DMS 273 (cell line): ENCODE measurements around the gene RPAP3.
A peak's percentile ranks its signal among the peaks of the same experiment; 100 is the strongest.

Experiments
- DNase-seq: peaks from one replicate; lab custom pipeline; 2025; ENCODE audit not compliant: unreplicated experiment; lab: John Stamatoyannopoulos, UW

The RPAP3 gene, protein sequence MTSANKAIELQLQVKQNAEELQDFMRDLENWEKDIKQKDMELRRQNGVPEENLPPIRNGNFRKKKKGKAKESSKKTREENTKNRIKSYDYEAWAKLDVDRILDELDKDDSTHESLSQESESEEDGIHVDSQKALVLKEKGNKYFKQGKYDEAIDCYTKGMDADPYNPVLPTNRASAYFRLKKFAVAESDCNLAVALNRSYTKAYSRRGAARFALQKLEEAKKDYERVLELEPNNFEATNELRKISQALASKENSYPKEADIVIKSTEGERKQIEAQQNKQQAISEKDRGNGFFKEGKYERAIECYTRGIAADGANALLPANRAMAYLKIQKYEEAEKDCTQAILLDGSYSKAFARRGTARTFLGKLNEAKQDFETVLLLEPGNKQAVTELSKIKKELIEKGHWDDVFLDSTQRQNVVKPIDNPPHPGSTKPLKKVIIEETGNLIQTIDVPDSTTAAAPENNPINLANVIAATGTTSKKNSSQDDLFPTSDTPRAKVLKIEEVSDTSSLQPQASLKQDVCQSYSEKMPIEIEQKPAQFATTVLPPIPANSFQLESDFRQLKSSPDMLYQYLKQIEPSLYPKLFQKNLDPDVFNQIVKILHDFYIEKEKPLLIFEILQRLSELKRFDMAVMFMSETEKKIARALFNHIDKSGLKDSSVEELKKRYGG

DNA sequence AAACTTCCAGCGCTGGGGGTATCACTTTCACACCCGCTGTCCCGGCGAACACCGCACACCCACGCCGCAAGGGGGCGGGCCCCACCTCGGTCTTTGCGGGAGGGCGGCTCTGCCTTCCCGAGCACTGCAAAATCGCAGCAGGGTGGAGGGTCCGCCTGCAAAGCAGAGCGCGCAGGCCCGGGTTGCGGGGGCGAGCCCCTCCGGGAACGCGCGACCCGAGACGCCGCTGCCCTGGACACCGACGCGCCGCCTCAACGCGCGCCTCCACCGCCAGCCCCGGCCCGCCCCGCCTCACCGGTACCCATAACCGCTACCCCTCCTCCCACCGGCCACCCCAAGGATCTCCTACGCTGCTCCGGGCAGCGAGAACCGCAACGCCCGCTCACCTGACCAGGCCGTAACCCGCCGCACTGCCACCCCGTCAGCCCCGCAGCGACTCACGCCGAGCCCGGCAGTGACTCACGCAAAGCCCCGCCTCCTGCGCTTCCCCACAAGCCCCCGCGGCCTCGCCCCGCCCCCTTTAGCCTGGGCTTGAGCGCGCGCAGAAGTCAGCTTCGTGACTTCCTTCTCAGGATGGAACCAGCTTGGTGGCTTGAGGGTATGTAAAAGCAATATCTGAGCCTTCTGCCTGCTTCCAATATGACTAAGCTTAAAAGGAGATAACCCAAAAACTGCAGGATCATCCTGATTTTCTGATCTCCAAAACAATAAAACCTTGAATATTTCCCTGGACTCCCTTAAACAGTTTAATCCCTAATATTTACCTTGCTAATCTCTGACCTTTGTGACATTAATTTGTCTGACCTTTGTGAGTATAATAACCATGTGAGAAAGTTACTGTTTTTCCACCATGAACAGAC, at the start of gene RPAP3:
Gene RPAP3, minus strand, starts transcription at position 465 of the 860 bp plus-strand sequence. CDS start 3,190 bp downstream, outside the sequence.
- peak; percentile 94 for DNase-seq

DNA sequence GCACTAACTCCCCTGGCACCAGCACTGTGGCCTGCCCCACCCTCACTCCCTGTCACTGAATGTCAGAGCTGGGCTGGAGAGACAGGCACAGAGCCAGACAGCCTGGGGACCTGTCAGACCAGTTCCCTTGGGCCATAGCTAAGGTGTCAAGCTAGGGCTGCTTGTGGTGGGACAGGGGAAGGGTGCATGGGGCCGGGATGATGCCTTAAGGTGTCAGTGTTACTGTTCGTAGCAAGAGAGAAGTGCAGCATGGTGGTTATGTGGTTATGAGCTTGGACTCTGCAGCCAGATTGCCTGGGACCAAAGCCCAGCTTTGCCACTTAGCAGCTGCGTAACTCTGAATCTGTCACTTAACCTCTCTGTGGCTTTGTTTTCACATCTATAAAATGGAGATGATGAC, 49.1 kb upstream of the RPAP3 start:
- DNase-seq = no peak

DNA sequence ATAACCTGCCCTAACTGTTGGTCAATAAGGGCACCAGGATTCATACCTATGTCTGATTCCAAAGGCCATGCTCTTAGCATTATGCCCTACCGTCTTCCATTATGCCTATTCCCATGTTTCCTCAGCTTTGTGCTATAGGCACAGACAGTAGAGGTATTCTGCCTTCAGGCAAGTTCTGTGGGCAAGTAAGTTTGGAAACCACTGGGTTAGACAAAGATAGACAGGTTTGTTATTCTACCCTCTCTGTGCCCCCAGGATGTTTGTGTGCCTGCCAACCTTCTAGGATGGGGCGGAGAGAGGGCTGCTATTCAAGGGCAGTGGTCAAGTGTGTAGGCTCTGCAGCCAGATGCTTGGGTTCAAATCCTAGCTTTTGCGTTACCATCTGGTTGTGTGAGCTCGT, 48.3 kb upstream of the RPAP3 start:
- no peak for DNase-seq

DNA sequence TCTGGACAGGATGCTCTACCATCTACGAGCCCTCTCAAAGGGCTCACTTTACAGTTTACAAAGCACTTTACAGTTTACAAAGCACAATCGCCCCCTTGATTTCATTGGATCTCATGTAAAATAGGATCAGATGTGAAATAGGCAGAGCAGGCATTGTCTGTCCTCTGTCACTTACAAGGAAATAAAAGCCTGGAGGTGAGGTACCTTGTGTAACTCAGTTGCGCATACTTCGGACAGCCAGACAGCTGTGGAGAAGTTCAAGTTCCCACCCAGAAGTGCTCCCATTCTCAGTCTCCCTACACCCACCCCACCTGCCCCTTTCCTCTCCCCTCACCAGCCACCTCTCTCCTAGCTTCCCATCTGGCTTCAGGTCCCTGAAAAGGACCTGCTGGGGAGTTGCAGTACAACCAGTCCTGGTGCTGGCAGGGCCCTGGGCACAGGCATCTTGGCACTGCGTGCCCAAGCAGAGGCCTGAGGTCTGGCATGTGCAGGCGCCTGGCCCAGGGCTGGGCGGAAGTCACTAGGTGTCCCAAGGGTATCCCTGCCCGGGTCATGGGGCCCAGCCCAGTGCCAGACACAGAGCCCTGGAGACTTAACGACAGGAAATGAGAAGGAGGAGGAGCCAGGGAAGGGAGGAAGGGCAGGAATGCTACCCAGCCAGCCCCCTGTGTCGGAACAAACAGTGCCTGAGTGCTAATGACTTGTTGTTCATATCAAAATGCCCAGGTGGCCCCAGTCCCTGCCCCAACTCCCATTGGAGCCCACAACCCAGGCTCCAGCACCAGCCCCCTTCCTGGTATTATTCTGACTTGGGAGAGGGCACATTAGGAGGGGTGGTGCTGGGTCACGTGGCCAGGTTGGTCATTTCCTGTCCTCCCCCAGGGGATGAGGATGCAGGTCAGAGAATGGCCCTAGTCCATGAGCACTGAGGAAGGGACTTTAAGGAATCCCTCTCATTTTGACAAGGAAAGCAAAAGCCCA, 47.5 kb upstream of the RPAP3 start:
- peak; percentile 30 for DNase-seq

DNA sequence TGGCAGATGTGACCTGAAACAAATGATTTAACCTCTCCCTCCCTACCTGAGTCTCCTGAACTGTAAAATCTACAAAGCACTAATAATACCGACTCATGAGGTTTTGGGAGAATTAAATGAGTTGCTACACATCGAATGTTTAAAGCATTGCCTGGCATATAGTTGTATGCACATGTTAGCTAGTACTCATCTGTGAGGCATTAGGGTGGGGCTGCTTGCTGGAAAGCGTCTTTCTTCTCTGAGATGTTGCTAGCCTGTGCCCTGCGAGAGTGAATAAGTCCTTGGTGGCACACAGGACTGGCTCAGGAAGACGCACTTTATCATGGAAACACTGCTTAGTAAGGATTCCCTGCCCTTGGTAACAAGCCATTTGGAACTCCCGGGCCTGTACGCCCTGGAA, 46.7 kb upstream of the RPAP3 start:
- no peak for DNase-seq

DNA sequence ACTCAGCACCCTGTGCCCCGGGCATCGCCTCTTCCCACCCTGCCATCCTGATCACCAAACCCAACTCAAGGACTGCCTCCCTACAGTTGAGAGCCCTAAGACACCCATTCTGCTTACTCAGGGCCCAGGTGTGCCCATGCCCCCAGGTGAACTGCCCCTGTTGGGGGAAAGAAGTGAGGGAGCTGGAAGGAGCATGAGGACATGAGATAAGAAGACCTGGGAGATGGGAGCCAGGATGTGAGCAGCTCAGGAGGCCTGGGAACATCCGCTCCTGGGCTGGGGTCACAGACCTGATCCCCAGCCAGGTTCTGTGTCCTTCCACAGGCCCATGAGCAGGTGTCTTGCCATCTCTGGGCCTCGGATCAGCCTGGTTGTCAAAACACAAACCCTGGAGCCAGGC, 46.3 kb upstream of the RPAP3 start:
- no peak for DNase-seq

DNA sequence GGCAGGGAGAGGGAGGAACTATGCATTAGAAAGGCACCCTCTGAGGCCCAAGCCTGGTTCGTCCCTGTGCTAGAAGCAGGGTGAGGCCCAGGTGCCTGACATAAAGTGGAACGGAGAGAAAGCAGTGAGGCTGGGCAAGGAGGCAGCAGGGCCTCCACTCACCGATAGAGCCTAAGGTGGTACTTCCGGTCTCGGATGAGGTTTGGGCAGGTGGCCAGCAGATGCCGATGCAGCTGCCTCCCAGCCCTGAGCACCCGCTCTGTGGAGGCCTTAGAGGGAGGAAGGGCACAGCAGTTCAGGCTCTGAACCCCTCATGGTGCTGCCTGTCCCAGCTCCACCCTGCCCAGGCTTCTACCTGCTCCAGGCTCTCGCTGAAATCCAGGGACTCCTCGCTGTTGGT, 45.7 kb upstream of the RPAP3 start:
- DNase-seq = no peak

DNA sequence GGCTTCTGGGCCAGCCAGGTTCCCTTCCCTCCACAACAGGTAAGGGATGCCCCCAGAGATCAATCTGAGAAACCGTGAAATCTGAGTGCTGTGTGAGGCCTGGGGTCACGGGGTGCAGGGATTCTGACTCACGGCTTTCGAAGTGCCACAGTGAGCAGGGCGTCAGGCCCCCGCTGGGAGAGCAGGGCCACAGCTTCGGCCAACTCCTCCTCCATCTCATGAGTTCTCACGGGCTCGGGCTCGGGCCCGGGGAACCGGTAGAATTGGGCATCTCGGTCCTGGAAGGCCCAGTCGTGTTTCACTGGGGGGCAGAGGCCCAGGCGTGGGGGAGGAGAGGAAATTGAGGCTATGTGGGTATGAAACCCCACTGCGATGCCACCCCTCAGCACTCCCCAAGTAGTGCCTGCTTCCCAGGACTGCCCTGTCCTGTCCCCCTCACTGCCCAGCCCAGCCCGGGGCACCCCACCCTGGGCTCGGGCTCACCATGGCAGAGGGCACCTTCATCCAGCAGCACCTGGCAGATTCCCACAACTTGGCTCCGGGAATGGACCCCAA, 45.2 kb upstream of the RPAP3 start:
- DNase-seq = no peak

DNA sequence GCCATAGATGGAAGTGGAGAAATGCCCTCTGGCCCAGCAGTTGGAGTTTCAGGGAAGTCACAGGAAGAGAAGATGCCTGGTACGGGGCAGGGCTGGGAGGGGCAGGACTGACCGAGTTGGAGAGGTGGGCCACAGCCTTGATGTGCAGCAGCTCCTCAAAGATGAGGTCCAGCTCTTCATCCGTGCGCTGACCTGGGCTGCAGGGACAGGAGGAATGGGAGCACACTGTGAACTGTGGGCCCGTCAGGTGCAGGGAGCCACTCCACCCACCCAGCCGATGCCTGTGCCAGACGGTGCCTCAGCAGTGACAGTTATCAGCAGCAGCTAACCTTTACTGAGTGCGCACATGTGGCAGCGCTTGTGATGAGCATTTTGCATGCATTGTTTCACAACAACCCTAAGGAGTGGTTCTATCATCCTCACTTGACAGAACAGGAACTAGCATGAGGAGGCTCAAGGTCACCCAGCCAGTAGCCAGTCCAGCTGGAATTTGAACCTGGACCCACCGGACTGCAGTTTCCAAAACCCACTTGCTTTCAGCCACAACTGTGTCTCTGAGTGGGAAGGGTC, 44.5 kb upstream of the RPAP3 start:
- DNase-seq = no peak

DNA sequence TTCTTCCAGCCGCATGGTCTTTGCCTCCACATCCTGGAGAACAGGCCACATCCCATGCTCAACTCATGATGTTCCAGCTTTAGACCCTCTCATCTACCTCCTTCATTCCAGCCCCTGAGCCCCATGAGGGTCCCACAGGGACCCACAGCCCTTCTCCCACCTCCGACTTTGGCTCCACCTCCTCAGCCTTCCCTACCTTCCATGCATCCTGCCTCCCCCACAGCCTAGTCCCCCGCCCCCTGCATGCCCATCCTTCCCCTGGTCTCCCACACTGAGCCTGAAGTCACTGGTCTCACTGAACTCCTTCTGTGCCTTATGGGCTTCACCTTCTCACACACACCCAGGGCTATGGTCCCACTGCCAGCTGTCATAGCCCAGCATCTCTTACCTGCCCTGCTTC, 43.1 kb upstream of the RPAP3 start:
- no peak for DNase-seq

DNA sequence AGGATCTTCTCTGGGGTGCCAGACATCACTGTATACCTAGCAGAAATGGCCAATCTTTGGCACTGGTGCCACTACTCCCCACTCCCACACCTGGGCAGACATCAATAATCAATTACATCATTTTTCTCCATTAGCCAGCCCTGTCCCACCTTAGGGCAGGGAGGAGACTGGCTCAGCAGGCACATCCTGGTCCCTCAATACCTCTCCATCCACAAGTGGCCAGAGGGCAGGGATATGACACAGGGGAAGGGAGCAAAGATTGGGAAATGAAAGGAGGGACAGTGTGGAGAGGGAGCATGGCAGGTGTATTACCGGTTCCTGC, 42.6 kb upstream of the RPAP3 start:
- DNase-seq = no peak

DNA sequence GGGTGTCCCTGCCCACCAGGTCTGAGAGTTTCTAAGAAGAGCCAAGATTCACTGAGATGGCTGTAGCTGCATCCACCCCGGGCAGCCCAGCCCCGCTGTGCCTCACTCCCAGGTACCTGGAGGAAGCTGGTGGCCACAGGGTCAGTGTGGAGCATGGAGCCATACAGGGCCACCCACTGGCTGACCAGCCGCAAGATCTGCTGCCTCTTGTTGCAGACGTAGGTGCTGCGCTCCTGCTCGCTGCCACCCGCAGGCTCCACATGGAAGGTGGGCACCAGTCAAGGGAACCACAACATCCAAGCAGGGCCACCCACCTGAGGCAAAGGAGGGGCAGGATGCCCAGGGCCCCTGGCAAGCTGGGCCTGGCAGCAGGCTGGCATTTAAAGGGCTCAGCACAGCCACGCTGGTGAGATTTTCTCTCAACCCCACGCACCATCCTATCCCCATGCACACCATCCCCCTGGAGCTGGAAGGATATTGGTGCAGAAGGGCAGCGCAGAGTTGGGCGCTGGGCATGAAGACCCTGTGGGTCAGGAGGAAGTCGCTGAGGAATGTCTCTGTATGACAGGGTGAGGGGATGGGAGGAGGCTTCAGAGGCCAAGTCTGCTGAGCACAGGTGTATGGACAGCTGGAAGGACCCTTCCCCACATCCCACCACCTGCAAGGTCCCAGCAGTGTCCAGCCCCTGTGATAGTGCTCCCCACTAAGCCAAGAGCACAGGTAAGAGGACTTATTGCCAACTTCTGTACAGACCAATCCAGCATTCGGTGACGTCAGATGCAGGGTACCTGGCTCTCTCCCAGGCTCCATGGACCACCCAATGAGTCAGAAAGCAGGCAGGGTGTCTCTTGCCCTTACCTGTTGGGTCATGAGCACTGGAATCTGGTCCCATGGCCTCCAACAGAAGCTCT, 42.0 kb upstream of the RPAP3 start:
- DNase-seq = no peak

DNA sequence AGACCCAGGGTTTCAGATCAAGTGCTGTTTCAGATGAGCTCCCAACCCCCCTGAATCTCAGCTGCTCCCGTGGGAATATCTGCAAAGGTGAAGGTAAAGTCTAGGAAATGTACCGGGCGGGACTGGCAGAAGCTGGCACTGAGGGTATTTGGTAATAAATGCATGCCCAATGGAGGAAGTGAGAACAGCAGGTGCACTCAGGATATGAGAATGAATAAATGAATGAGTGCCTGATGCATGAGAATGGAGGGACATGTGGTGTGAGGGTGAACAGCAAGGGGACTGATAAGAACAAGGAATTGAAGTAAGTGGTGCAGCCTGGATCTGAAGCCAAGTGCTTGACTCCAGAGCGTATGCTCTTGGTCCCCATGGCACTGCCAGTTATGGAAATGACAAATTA, 41.3 kb upstream of the RPAP3 start:
- no peak for DNase-seq

DNA sequence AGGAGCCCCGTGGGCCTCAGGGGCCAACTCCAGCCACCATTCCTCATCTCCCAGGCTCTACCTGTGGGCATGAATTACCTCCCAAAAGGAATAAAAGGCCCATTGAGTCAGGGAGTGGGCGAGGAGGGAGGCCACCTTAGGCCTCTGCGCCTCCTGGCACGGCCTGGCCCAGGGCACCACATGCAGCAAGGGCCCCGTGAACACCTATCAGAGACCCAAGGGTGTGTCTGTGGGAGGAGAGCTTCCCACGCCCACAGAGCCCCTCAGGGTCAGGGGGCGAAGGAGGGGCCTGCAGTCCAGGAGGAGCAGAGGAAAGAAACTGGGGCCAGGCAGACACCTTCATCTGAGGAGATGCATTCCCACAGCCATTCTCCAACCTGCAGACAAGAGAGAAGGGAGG, 40.7 kb upstream of the RPAP3 start:
- no peak for DNase-seq

DNA sequence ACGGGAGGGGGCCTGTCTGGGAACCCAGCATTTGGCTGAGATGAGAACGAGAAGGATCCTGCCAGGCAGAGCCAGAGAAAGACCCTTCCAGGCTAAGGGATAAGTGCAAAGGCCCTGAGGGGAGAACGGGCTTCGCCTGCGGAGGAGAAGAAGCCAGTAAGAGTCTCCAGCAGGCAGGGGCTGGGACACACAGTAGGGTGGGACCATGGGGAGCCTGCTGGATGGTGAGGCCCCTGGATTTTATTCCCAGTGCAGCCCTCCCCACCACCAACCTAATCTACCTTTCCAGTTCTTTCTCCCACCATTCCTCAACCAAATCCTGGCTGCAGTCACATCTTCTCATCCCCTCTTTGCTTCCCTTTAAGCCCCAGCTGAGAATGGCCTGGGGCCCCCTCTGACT, 40.2 kb upstream of the RPAP3 start:
- DNase-seq = no peak

DNA sequence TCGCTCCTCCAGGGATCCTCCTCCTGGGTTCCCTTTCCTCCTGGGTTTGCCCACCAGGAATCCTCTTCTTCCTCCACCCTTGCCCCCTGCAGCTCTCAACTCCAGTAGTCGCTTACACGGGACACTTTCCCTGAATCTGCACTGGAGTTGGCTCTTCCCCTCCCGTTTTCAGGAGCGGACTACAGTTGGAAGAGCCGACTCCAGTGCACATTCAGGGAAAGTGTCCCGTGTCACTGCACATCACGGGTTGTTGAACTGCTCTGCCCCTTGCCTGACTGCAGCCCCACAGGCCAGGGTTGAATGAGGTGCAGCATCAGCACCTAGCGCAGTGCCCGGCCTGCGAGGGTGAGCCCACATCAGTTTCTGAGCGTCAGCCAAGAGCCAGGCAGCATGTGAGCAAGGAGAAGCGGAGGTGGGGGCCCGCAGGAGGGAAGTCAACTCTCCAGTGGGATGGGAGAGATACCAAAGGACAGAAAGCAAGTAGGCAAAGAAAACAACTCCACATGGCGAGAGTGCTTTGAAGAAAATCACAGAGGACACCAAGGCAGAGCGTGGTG, 39.7 kb upstream of the RPAP3 start:
- no peak for DNase-seq

DNA sequence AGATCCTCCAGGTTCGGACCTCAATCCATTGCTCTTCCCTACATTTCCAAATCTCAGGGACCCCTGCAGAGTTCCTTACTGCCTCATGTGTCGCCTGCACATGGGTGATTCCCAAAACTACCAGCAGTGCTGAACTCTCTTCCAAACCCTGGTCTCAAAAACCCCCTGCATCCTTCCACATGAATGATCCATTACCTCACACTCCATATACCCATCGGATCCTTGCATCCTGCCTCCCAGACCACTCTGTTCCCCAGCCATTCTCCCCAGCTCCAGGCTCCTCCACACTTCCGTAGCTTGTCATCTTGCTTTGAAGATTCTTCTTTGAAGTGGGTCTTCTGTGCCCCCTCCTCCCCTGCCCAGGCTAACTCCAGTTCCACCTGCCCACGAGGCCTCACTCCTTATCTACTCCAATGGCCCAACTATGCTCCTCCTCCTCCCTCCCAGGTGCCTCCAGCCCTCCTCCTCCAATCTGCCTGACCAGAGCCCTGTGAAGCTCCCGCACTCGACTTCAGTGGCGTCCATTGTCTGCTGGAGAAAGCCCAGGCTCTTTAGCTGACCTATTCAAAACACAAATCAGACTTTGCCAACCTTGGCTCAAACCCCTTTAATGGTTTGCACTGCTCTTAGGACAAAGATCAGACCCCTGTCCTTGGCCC, 39.1 kb upstream of the RPAP3 start:
- DNase-seq = no peak

DNA sequence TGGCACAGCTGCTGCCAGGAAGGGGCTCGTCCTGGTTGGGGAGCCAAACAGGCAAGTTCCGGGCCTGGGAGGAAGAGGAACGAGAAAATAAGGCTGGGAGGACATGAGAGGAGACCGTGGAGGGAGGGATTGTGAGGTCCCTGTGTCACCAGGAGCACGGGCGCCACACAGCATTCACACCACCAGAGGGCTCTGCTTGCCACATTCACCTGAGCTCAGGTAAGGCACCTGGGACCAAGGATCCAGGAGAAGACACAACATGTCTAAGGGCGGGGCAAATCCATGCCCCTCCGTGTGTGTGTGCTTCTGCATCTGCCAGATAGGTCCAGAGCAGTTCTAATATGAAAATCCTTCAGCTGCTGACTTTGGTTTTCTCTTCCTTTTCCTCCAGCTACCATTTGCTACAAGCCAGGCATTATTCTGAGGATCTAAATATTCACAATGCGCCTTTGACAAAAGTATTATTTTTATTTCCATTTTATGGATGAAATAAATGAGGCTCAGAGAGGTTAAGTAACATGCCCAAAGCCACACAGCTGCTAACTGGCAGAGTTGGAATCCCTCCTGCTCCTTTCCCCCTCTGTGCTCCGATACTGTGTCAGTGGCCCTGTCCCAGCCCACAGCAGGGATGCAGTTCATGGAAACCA, 38.3 kb upstream of the RPAP3 start:
- DNase-seq = peak; percentile 17
